Activated naive CD4-positive, alpha-beta T cell treated with Interleukin-2 at 50 U/mL for 16 hours (primary cell): ENCODE results near the gene GH2.
A peak's percentile ranks its signal among the peaks of the same experiment; 100 is the strongest.
"Not testable (repeated sequence)": the region's sequence is repeated elsewhere in the genome, so short reads cannot be mapped to it uniquely, and the experiment has no call there.

Experiments
- DNase-seq: peaks from one replicate; pipeline ENCODE4 v3.0.0-alpha.2; 2020

The GH2 gene

DNA sequence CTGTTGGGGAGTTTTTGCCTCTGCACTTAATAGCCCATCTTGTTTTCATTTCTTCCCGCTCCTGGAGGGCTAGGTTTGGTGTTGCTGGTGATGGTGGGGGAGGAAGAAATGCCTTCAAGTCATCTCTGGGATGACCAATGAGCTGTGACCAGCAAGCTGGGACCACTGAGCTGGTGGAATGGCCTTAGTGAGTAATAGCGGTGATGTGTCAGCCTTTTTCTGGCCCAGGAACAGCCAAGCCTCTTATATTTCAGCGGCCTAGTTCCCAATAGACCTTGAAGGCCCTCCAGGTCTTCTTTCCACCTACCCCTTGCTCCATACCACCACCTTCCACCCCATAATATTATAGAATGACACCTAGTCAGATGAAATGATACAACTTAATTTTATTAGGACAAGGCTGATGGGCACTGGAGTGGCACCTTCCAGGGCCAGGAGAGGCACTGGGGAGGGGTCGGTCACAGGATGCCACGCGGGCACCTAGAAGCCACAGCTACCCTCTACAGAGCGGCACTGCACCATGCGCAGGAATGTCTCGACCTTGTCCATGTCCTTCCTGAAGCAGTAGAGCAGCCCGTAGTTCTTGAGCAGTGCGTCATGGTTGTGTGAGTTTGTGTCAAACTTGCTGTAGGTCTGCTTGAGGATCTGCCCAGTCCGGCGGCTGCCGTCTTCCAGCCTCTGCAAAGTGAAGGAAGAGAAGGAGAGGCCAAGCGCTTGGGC is 9.9 kb downstream of the GH2 start:
- DNase-seq = not testable (repeated sequence)

DNA sequence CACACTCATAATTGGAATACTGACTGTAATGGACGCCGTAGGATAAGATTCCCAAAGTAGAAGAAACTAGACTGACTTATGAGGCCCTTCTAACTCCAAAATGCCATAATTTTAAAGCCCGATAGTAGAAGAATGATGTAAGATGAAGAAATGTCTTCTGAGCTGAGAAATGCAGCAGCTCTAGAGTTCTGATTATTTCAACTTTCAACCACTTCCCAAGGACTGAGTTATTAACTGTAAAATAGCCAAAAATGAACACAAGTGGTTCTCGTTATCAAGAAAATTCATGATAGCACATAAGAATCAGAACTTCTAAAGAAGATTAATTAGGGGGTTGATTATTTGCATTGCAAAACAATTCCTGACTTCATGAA is 11.5 kb downstream of the GH2 start:
- not testable (repeated sequence) for DNase-seq

DNA sequence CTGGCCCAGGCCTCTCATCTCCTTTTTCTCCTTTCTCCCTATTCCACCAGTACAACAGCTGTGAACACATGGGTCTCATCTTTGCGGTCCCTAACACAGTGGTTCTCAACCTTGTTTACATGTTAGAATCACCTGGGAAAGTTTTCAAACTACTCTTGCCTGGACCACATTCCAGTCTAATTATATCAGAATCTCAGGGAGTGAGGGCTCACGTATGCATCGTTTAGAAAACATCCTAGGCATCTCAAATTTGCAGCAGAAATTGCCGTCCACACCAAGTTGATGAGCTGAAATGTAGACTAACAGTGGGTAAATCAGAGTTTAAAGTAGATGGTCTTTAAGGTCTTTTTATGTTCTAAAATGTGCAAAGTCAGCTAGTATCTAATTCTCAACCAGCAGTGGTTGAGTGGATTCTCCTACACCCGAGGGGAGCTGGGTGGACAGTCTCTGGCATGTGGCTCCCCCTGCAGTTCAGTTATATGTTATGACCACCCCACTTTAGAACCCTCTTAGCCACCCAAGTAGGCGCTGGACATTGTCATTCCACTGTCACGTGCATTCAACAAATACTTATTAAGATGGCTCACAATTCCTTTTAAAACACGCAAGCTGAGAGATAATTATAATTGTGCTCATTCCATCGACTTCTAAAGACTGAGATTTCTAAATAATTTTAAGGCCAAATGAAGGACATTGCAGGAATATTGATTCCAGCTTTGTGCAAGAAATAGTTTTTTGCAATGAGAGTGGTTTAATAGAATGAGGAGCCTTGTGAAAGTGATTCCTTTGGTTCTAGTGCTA is 12.1 kb downstream of the GH2 start:
- DNase-seq = not testable (repeated sequence)

DNA sequence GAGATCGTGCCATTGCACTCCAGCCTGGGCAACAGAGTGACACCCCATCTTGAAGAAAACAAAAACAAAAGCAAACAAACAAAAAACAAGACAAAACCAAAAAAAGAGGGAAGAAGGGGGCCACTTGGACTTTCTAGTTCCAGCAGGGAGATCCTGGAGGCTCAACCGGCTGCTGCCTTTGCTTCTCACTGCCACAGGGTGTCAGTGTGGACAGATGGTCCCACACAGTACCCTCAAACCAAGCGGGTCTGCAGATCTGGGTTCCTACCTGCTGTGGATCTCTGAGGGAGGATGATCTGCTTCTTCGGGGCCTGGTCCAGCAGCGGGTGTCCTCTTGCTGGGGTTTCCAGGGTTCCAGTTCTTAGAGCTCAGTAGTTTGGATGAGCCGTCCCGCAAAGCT is 15.1 kb downstream of the GH2 start:
- not testable (repeated sequence) for DNase-seq

DNA sequence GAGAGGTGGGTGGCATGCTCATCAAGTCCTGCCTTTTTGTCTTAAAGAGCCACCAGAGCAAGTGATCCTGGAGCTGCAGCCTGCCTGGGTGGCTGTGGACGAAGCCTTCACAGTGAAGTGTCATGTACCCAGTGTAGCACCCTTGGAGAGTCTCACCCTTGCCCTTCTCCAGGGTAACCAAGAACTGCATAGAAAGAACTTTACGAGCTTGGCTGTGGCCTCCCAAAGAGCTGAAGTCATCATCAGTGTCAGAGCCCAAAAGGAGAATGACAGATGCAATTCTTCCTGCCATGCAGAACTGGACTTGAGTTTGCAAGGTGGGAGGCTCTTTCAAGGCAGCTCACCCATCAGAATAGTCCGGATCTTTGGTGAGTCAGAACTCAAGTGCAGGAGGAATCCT is 22.5 kb downstream of the GH2 start:
- DNase-seq = no peak

DNA sequence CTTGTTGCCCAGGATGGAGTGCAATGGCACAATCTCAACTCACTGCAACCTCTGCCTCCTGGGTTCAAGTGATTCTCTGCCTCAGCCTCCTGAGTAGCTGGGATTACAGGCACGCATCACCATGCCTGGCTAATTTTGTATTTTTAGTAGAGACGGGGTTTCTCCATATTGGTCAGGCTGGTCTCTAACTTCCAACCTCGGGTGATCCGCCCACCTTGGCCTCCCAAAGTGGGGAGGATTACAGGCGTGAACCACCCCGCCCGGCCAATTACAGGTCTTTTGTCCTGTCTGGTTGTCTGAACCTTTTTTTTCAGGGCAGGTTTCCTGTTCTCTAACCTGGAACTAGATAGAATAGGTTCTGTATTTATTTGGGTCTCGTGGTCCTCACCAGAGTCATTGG is 25.3 kb downstream of the GH2 start:
- not testable (repeated sequence) for DNase-seq

DNA sequence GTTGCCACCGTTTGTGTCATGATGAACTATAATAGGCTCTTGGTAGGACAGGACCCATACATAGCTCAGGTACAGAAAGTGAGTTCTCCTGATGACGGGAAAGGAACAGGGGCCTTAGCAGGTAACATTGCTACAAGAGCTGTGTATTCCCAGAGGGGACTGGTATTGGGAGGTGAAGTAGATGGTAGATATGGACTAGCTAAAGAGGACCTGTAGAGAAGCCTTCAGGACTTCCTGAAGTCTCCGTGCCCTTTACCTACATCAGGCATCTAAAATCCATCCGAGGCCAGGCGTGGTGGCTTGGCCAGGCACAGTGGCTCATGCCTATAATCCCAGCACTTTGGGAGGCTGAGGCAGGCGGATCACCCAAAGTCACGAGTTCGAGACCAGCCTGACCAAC is 26.6 kb downstream of the GH2 start:
- no peak for DNase-seq

DNA sequence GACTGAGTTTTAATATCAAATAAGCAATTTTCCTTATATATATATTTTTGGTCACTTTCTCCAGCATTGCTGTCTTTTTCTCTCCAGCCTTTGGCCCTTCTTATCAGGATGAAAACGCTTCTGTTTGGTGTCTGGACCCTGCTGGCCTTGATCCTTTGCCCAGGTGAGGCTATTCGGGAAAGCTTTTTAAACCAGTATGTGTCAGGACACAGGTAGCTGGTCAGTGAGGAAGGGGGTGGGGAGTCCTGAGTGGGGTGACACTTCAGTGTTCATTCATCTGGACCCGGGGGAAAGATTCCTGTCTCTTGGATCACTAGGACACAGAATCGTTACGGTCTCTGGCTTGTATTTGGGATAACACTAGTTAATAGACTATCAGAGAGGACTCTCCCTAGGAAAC is 27.0 kb downstream of the GH2 start:
- DNase-seq = no peak

DNA sequence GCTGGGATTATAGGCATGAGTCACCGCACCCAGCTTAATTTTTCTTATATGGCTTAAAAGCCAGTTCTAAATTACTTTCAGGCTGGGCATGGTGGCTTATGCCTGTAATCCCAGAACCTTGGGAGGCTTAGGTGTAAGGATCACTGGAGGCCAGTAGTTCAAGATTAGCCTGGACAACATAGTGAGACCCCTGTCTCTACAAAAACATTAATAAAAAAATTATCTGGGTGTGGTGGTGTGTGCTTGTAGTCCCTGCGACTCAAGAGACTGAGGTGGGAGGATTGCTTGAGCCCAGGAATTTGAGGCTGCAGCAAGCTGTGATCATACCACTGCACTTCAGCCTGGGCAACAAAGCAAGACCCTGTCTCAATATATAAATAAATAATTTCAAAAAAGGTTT is 28.5 kb downstream of the GH2 start:
- no peak for DNase-seq

DNA sequence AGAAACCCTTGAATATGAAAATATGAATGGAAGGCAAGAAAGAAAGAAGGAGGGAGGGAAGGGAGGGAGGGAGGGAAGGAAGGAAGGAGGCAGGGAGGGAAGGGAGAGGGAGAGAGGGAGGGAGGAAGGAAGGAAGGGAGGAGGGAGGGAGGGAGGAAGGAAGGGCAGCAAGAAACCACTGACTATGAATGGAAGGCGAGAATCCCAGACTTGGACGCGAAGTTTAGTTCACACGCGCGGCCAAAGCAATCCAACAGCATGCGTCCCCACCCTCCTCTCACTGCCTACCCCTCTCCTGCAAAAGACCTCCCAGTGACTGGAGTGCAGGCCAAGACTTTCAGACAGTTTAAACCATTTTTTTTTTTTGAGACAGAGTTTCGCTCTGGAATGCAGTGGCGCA is 31.3 kb downstream of the GH2 start:
- DNase-seq = no peak

DNA sequence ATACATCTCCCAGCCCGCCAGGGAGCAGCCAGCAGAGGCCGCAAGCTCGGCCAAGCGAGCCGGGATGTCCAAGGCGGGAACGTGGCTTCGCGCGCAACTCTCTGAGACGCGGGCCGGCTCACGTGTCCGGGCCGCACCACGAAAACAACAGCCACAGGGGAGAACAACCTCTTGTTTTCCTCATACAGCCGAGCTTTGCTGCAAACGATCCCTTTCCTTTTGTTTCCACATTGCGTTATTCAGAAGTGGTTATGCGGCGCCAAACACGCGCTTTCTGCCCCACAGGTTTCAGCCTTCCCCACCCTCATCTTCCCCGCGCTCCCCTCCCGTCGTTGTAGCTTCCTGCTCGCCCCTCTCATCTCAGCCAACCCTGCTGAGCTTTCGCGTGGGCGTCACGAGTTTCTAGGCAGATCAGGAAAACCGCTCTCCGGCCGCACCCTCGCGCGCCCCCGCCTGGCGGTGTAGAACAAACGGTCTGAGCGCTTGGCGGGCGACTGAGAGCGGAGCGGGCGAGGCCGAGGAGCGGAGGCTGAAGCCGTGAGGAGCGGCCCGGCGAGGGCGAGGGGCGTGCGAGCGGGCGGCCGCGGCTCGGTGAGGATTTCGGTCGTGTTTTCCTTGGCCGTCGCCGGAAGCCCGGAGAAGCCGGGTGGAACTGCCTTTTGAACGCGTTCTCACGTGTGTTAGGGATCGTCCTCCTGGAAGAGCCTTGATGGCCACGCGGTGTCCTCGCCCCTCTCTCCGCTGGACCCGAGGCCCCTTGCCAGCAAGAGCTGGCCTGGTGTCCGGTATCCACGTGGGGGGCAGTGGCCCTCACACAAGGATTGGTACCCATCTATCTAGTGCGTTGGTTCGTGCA is 32.7 kb downstream of the GH2 start:
- peak; percentile 97 for DNase-seq

DNA sequence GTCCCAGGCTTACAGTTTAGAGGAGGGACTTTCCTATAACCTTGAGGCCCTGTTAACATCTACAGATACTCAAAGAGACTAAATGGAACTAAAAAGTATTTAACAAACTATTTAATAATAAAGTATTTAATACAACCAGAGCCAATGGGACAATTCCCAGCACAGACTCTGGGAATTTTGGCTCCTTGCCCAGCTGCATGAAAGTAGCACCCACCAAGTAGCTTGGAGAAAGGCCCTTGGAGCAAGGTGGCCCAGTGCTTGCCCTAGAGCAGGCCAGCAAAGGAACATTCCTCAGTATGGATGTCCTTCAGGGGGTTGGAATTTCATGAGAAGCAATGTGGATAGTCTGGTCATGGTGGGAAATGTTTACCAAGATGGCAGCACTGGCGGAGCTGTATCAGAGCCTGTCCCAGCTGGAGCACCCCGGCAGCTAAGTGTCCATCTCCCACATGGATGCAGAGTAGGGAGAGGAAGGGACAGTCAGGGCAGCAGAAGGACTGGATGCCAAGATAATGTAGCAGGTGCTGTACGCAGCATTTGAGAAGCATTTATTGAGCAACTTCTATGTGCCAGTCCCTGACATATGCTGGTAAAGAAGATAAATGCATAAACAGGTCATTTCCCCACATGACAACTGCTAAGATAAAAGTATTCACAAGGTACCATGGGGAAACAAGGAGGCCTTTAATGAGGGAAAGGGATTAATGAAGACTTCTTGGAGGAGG is 34.1 kb downstream of the GH2 start:
- no peak for DNase-seq

DNA sequence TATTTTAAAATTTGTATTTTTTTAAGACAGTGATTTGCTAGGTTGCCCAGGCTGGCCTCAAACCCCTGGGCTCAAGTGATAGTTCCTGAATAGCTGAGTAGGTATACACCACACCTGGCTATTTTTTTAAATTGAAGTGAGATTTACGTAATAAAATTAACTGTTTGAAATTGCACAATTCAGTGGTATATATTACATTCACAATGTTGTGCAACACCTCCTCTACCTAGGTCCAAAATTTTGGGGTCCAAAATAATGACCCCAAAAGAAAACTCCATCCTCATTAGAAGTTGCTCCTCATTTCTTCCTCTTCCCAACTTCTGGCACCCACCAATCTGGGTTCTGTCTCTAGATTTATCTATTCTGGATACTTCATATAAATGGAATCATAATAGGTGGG is 36.2 kb downstream of the GH2 start:
- no peak for DNase-seq

DNA sequence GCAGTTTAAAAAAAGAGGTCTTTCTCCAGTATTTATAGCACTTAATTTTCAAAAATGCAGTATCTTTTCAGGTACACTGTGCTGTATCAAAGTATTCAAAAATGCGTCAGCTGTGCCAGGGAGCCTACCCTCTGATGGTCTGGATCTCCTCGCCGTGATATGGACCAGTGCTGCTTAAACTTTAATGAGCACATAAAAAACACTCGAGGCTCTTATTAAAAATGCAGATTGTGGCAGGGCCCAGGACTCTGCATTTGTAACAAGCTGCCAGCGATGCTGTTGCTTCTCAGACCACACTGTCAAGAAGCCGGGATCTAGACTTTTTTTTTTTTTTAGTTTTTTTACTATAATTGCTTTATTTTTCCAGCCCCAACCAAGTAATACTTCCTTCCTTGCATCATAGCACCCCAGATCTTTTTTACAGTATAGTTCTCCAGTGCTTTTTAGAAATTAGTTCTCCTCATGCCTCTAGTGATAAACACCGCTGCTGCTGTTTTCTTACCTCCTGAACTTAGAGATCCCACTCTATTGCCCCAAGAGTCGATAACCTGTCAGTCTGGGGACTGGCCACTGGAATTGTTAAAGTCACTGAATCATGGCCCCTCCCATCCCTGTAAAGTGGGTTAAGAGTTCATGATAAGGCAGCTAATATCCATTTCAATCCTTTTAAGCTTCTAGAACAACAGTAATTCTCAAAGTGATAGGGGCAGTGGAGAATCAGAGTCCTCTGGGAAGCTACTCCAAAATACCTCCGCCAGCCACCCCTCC is 37.6 kb downstream of the GH2 start:
- DNase-seq = no peak

DNA sequence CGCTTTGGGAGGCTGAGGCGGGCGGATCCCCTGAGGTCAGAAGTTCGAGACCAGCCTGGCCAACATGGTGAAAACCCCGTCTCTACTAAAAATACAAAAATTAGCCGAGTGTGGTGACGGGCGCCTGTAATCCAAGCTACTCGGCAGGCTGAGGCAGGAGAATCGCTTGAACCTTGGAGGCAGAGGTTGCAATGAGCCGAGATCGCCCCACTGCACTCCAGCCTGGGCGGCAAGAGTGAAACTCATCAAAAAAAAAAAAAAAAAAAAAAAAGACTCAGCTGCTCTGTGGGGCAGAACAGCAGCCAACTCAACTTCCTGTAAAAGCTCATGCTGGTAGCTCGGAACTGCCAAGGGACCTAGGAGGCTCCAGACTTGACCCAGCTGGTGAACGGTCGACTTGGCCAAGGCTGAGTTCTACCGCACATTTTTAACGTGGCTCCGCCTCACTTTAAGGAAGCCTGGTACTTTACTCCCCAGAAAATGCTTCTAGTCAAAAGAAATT is 38.3 kb downstream of the GH2 start:
- DNase-seq = peak; percentile 32

DNA sequence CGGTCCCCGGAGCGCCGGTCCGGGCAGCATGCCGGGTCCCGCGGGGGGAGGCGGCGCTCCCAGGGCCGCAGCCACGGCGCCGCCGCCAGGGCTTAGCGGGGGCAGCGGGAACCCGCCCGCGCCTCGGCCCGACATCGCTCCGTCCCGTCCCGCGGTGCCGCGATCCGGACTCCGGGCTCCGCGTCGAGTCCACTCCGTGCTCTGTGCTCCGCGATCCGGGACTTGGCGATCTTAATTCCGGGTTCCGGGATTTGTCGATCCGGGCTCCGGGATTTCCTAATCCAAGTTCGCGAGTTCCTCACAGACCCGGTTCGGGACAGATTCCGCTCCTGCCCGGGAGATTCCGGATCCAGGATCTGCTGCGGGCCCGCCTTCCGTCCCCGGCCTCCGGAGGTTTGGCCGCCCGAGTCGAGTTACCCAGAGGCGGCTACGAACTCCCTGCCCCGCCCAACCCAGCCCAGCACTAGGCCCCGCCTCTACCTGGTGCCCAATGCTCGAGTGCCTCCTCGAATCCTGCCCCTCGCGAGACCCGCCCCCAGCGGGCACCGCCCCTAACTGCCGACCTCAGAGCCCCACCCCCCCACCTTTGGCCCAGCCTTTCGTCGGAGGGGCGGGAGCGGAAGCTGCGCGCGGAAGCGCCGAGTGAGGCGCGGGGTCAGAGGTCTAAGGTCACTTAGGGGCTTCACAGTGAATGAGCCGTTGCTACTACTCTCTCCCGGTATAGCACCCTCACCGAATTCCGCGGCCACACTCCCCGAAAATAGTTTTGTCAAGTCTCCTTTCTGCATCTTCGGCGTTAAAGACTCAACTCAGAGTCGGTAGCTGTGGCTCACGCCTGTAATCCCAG is 39.0 kb downstream of the GH2 start, which contains the start of gene SMARCD2:
Gene SMARCD2, minus strand, starts transcription at position 146 of the 847 bp plus-strand sequence. Its CDS starts 11 bp downstream, at position 135.
- peak; percentile 99 for DNase-seq

DNA sequence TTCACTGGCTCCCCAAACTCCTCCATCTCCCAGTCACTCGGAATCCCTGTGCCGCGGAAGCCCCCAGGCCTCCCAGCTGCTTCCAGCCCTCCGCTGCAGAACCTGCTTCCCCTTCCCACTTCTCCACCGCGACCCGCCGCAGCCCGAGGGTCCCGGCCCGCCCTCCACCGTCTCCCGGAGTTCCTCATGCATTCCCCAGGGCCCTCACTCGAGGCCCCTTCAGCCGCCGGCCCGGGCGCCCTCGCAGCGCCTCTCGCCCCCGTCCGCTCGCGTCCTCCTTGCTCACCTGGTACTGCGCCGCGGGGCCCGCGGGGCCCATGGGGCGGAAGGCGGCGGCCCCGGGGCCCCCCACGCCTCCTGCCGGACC is 39.6 kb downstream of the GH2 start:
- no peak for DNase-seq

DNA sequence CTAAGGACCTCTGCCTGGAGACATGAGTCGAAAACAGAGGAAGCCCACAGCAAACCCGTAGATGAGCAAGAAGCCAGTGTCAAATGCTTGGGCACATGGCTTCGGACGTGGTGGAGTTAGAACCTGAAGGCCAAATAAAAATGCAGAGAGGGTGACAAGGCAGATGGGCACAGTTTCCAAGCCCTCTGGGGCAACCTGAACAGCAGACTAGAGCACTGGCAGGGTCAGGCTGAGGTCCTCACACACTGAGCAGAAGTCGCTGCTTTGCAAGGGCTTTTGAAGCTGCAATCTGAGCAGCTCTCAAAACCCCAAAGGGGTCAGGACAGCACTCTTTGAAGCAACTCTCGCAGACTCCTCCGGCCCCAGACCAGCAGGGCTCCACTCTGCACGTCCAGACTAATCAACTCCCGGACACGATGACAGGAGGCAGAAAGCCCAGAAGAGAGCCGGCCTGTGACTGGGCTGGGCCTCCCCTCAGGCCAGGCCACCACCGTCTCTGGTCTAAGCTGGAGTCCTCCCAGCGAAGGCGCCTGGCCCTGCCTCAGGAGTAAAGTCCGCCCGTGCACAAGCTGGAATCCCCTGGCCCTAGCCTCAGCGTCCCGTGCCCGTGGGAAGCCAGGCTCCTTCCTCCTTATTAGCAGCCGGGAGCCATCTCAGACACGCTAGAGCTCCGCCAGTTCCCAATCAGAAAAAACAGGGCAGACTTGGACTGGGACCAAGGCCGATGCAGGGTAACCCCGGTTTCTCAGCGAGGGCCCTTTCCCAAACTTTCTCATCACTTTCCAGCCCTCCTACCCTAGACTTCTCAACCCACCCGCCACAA is 40.2 kb downstream of the GH2 start:
- peak; percentile 10 for DNase-seq

DNA sequence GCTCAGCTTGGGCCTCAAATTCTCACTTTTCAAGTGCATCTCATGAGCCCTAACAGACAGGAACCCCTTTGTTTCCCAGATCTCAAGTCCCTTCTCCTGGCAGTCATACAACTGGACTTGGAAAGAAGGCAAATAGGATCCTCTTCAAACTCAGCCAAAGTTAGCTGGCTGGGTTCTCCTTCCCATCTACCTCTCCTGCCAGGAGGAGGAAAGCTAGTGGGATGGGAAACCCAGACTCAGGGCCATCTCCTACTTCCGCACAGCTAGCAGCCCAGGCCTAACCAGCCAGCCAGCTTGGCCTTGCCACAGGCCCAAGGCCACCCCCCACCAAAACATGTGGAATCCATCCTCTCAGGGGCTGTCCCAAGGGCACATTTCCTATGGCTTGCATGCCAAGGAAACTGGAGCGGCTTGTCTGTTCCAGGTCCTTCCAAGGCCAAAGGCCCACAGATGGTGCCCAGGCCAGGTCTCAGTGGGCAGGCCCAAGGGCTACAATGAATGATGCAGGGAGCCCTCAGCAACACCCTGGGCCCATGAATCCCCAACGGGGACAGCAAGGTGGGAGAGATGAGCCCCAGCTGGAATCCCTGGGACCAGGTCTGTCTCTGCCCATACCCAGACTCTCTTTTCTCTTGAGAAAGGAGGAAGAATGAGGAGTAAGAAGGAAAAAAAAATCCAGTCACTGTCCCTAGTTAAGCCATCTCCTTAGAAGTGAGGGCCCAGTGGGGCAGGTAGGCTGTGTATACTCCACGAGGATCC is 41.0 kb downstream of the GH2 start:
- no peak for DNase-seq
